Left renal cortex interstitium (tissue), 4 donors: ENCODE data around the gene LCE3B. TPM values are rescaled to one million over a fixed set of nuclear protein-coding genes. Genes with fewer than 3 reads are reported as not detected.

Source experiments
- DNase-seq, 4 donors: peaks; one replicate each; pipeline ENCODE4 v3.0.0-alpha.2; 2013; ENCODE audit warnings: low read depth in 4 of 4, low spot score in 2 of 4, missing footprints in 1 of 4
- polyA plus RNA-seq, 4 donors: library from polyadenylated mRNA; unstranded; fragments of 120-200 nt; gene quantifications; one replicate each; pipeline ENCODE4 v1.2.1, GENCODE V29; 2013; ENCODE audit not compliant: insufficient read length in 4 of 4

LCE3B gene
- polyA plus RNA-seq, 4 donors, result not detected

DNA sequence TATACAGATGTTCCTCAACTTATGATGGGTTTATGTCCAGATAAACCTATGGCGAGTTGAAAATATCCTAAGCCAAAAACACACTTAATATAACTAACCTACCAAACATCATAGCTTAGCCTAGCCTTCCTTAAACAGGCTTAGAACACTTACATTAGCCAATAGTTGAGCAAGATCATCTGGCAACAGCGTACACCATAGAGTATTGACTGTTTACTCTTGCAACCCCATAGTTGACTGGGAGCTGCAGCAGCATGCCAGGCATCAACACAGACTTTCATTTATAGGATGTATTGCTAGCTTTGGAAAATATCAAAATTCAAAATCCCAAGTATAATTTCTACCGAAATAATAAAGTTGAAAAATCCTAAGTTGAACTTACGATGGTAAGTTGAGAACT, 44.1 kb downstream of the LCE3B start:
- DNase-seq, result no peak

DNA sequence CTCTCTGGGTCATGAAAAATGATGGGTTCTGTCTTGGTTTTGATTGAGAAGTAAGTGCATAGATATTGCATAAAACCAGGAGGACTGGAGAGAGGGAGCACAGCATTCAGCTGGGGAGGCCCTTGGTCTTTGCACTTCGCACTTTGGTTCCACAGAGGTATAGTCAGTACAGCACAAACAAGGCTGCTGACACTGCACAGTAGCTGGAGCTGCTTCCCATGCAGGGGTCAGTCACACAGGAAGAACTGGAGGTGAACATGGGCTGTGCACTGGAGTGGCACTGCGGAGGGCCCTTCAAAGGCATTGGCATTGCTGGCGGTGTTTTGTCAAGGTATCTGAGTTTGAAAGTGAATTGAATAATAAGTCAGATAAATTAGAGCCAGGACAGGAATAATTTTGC, 45.0 kb downstream of the LCE3B start:
- DNase-seq, result no peak

DNA sequence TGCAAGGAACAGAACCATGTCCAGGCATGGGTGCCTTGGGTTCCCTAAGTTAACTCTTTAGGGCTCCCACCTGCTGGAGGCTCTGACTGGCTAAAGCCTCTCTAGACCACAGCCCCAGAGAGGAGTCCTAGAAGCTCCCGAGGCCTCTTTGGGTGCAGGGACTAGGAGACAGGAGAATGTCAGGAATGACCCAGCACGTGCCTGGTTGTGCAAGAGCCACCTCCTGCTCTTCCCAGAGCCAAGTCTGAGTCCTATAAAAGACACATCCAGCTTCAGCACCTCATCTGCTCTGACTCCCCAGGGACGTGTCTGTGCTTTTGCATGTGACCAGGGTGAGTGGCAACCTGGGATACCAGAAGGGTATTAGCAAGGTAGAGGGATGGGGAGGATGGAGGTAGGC, 49.5 kb downstream of the LCE3B start, which contains the start of gene LCE2D:
Gene LCE2D (plus strand): TSS at position 283 of the 400 bp plus-strand sequence. CDS start 726 bp downstream, outside the sequence.
- no peak for DNase-seq

Other genes starting within 250 kb of the LCE3B start
- not detected for gene CRNN, start 199.5 kb upstream of the LCE3B start, polyA plus RNA-seq
- gene LCE5A, start 103.0 kb upstream of the LCE3B start, polyA plus RNA-seq, result under 1 TPM in 1 of 4 donors, not detected in 3; 0.16 TPM
- gene CRCT1, start 99.3 kb upstream of the LCE3B start, polyA plus RNA-seq, result not detected
- gene LCE3E, start 47.0 kb upstream of the LCE3B start, polyA plus RNA-seq, result not detected
- not detected for gene LCE3D, start 33.3 kb upstream of the LCE3B start, polyA plus RNA-seq
- gene LCE3C, start 13.6 kb upstream of the LCE3B start, polyA plus RNA-seq, result not detected
- gene LCE3A, start 9.3 kb downstream of the LCE3B start, polyA plus RNA-seq, result not detected
- gene LCE2D, start 49.6 kb downstream of the LCE3B start, polyA plus RNA-seq, result not detected
- gene LCE2C, start 61.5 kb downstream of the LCE3B start, polyA plus RNA-seq, result not detected
- gene LCE2B, start 72.3 kb downstream of the LCE3B start, polyA plus RNA-seq, result not detected
- not detected for gene LCE2A, start 84.5 kb downstream of the LCE3B start, polyA plus RNA-seq
- not detected for gene LCE4A, start 94.3 kb downstream of the LCE3B start, polyA plus RNA-seq
- gene KPRP, start 144.2 kb downstream of the LCE3B start, polyA plus RNA-seq, result not detected
- gene LCE1F, start 161.3 kb downstream of the LCE3B start, polyA plus RNA-seq, result not detected
- gene LCE1E, start 172.4 kb downstream of the LCE3B start, polyA plus RNA-seq, result not detected
- not detected for gene LCE1D, start 182.9 kb downstream of the LCE3B start, polyA plus RNA-seq
- gene LCE1C, start 192.8 kb downstream of the LCE3B start, polyA plus RNA-seq, result not detected
- gene LCE1B, start 198.2 kb downstream of the LCE3B start, polyA plus RNA-seq, result not detected
- gene LCE1A, start 213.7 kb downstream of the LCE3B start, polyA plus RNA-seq, result not detected
- gene LCE6A, start 229.0 kb downstream of the LCE3B start, polyA plus RNA-seq, result not detected
- gene LCE7A, start 246.2 kb downstream of the LCE3B start, polyA plus RNA-seq, result not detected